Testis (tissue), 3 donors: Measurements from ENCODE around the gene IL6ST. TPM values are rescaled to one million over a fixed set of nuclear protein-coding genes. Genes with fewer than 3 reads are reported as not detected.

Experiments
- DNase-seq: peaks from one replicate; pipeline ENCODE4 v3.0.0-alpha.2; 2019
- H3K27ac ChIP-seq, 2 donors: fragments of 200-600 bp; sonication (generic); one replicate each; pipeline ENCODE4 v1.5.1; 2019
- H3K27me3 ChIP-seq: fragments of 200-600 bp; sonication (generic); one replicate; pipeline ENCODE4 v1.5.1; 2019
- H3K36me3 ChIP-seq: fragments of 200-600 bp; sonication (generic); one replicate; pipeline ENCODE4 v1.5.1; 2017; ENCODE audit warnings: low read depth; ENCODE audit errors: missing control alignments
- H3K4me1 ChIP-seq: fragments of 200-600 bp; sonication (generic); one replicate; pipeline ENCODE4 v1.5.1; 2019
- H3K4me3 ChIP-seq, 2 donors: fragments of 200-600 bp; sonication (generic); one replicate each; pipeline ENCODE4 v1.5.1; 2017 to 2019
- H3K9me3 ChIP-seq: fragments of 200-600 bp; sonication (generic); one replicate; pipeline ENCODE4 v1.5.1; 2017
- POLR2A ChIP-seq: fragments of 450-650 bp; IDR thresholded peaks from one replicate; pipeline ENCODE4 v1.6.1; 2017; ENCODE audit warnings: antibody characterized with exemption, mild to moderate bottlenecking, moderate library complexity
- WGBS, 2 donors: methylation state at CpG; one replicate each; pipeline ENCODE4 v1.1.5; 2018; 5-methylcytosine and 5-hydroxymethylcytosine counted together
- intact Hi-C: fragments of 100-400 bp; cut with DNase I; formaldehyde crosslinking; loops from one replicate; pipeline ENCODE4 v1.15.1; 2023; ENCODE audit warnings: low total_unique reads
- polyA plus RNA-seq: library from polyadenylated mRNA; stranded (reverse); fragments of 350-450 nt; fragmentation: Illumina TruSeq; extraction: RNeasy Lipid Tissue Mini Kit (QIAGEN cat#74804); gene quantifications from one replicate; pipeline ENCODE4 v1.2.3, GENCODE V29; 2014; ENCODE audit warnings: low read depth, low replicate concordance; ENCODE audit not compliant: insufficient read depth
- total RNA-seq, 2 donors: library from RNA; depleted of rRNA; stranded (reverse); fragments of >200 nt; gene quantifications; one replicate each; pipeline ENCODE4 v1.2.3, GENCODE V29; 2016
- TF ChIP-seq, protein P1 (sequence below), 3 experiments: fragments of 450-650 bp in 2 of 3; fragments of 200-600 bp in 1 of 3; sonication (generic) in 1 of 3; IDR thresholded peaks; one replicate each; pipeline ENCODE4 v1.5.1; 2016 to 2019; ENCODE audit warnings: antibody characterized with exemption in 3 of 3, mild to moderate bottlenecking in 2 of 3, moderate library complexity in 1 of 3

The IL6ST gene
- total and polyA plus RNA-seq, 3 donors from 2014 or later, result 63.0 to 98.2 (median 83.1) TPM

DNA sequence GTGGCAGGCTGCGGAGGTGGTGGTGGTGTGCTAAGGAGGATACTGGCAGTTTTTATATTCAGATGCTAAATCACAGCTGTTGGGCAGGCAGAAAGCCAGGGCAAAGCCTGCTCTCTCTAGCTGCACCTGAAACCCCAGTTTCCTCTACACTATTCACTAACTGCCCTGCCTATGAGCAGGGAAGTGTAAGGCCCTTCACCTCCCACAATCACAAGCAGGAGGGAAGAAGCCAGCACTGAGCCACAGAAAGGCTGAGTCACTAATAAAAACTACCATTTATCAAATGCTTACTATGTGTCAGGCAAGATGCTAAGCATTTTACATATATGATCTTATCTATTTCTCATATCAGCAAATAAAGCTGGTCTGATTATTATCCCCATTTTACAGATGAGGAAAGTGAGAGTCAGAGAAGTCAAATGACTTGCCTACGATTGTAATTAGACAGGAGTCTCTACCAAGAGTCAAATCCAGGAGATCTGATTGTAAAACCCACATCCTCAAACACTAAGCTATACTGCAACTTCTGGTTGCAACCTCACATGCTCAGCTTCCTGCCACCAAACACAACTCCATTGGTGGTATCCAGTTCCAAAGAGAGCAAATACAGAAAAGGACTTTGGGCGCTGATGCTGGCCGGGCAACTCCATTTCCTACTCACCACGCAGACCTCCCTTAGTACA lies 17.7 kb upstream of the IL6ST start:
- no peak overlapping the region for H3K27ac ChIP-seq
- no peak overlapping the region for H3K4me3 ChIP-seq
- DNase-seq, result no peak

DNA sequence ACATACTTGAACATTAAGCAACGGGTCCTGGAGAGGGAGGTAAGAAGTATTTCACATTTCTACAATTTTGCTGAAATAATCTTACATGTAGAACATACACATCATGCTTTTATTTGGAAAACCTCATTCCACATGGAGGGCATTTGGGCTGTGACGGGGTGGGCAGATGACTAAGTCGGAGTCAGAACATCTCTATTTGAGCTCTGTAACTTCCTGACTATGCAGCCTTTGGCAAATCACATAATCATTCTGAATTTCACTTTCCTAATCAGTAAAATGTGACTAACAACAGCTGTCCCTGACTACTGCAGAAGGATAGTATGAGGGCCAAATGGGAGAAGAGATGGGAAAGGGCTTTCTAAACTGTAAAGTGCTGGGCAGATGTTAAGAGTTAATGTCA lies 17.1 kb upstream of the IL6ST start:
- H3K36me3 ChIP-seq, result no peaks in the 10 kb centered on the region
- no peak for TF ChIP-seq POLR2A
- TF ChIP-seq, protein P1, sequence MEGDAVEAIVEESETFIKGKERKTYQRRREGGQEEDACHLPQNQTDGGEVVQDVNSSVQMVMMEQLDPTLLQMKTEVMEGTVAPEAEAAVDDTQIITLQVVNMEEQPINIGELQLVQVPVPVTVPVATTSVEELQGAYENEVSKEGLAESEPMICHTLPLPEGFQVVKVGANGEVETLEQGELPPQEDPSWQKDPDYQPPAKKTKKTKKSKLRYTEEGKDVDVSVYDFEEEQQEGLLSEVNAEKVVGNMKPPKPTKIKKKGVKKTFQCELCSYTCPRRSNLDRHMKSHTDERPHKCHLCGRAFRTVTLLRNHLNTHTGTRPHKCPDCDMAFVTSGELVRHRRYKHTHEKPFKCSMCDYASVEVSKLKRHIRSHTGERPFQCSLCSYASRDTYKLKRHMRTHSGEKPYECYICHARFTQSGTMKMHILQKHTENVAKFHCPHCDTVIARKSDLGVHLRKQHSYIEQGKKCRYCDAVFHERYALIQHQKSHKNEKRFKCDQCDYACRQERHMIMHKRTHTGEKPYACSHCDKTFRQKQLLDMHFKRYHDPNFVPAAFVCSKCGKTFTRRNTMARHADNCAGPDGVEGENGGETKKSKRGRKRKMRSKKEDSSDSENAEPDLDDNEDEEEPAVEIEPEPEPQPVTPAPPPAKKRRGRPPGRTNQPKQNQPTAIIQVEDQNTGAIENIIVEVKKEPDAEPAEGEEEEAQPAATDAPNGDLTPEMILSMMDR (IDR thresholded peaks at IDR 0.05), result no peak
- no peak for DNase-seq
- 79 to 82% methylated on average over 3 of the region's 3 CpGs for WGBS, 2 donors
- no peak overlapping the region for H3K27ac ChIP-seq
- no peaks in the 10 kb centered on the region for H3K9me3 ChIP-seq
- no peaks in the 10 kb centered on the region for H3K27me3 ChIP-seq
- no peaks in the 10 kb centered on the region for H3K4me1 ChIP-seq
- intact Hi-C loops, result no loop called here
- no peak overlapping the region for H3K4me3 ChIP-seq

More for the DNA sequence above, 17.7 kb upstream of the IL6ST start:
- Histone ChIP-seq H3K27me3 (no peaks in the 10 kb centered on the region), H3K9me3 (no peaks in the 10 kb centered on the region), H3K36me3 (no peaks in the 10 kb centered on the region), H3K4me1 (no peaks in the 10 kb centered on the region)
- no peak for TF ChIP-seq POLR2A
- TF ChIP-seq, protein P1 (IDR thresholded peaks at IDR 0.05), result no peak
- WGBS, 2 donors, result 86 to 91% methylated on average over 5 of the region's 5 CpGs
- intact Hi-C loops, result no loop called here

DNA sequence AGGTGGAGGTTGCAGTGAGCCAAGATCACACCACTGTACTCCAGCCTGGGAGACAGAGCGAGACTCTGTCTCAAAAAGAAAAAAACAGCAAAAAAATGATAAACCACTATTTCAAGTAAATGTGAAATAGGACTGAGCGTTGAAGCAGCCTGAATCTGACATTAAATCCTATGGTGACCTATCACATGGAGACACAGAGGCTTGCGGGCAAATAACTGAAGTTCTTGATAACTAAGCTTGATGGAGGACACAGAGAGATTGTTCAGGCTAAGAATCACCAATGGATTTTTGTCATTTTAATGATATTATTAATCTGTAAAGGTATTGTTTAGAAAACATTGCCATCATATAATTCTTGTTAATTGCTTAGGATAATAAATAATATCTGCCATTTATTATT lies 15.7 kb upstream of the IL6ST start:
- no peak overlapping the region for H3K27ac ChIP-seq
- H3K36me3 ChIP-seq, result no peaks in the 10 kb centered on the region
- WGBS, 2 donors, result 94 to 96% methylated on average over 3 of the region's 3 CpGs
- H3K4me3 ChIP-seq, result no peak overlapping the region
- intact Hi-C loops, result no loop called here
- no peak for DNase-seq
- H3K9me3 ChIP-seq, result no peaks in the 10 kb centered on the region
- no peaks in the 10 kb centered on the region for H3K27me3 ChIP-seq
- H3K4me1 ChIP-seq, result no peaks in the 10 kb centered on the region
- no peak for TF ChIP-seq POLR2A
- TF ChIP-seq, protein P1 (IDR thresholded peaks at IDR 0.05), result no peak

DNA sequence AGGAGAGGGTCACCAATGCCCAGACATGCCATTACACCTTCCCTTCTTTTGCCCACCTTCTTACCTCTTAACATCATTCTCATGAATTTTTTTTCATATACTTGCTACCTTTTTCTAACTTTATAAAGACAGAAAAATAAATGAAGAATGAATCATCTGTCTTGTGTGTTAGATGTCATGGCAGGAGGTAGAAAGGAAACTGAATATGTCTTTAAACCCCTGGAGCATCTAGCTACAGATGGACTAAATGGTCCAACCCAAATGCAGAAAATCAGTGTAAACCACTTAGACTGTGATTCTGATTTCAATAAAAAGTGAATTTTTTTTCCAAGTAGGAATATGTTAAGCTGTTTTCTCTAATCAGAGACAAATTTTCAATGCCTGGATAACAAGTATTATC lies 11.8 kb upstream of the IL6ST start:
- Histone ChIP-seq H3K9me3 (no peaks in the 10 kb centered on the region), H3K4me3 (no peak overlapping the region), H3K36me3 (no peaks in the 10 kb centered on the region), H3K27me3 (no peaks in the 10 kb centered on the region), H3K27ac (no peak overlapping the region), H3K4me1 (no peaks in the 10 kb centered on the region)
- intact Hi-C loops, result no loop called here
- no peak for DNase-seq
- no peak for TF ChIP-seq POLR2A
- TF ChIP-seq, protein P1 (IDR thresholded peaks at IDR 0.05), result no peak

DNA sequence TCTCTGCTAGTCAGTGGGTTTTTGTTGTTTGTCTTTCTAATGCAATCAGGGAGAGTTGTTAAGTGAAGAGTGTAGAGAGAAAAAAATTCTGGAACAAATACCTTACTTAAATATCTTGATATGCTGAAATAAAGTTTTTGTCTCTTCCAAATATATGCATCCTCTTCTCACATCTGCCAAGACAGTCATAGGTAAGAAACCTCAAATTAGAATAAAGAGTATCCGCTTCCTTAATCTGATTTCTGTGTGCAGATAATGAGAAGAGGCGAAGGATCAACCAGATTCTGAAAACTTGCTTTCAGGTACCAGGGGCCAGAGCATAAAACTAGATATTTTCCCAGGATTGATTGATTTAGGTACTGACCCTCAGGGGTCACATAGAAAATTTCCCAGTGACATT lies 11.3 kb upstream of the IL6ST start:
- intact Hi-C loops, result no loop called here
- Histone ChIP-seq H3K27me3 (no peaks in the 10 kb centered on the region), H3K36me3 (no peaks in the 10 kb centered on the region), H3K4me1 (no peaks in the 10 kb centered on the region), H3K4me3 (no peak overlapping the region), H3K9me3 (no peaks in the 10 kb centered on the region), H3K27ac (no peak overlapping the region)
- WGBS, 2 donors, result 88 to 93% methylated on average over 2 of the region's 2 CpGs
- no peak for DNase-seq
- TF ChIP-seq, protein P1 (IDR thresholded peaks at IDR 0.05), result no peak
- TF ChIP-seq POLR2A, result no peak
